HFFc6 (cell line): ENCODE results near the gene CYP3A5. TPM values are rescaled to one million over a fixed set of nuclear protein-coding genes. Genes with fewer than 3 reads are reported as not detected.

Source experiments
- DNase-seq: peaks from one replicate; pipeline ENCODE4 v3.0.0-alpha.2; 2018
- H3K27ac Mint-ChIP-seq: 2 replicates; pipeline ENCODE4 v1.8.0; 2020; ENCODE audit warnings: mild to moderate bottlenecking, mixed read lengths
- H3K27me3 Mint-ChIP-seq: 2 replicates; pipeline ENCODE4 v1.8.0; 2021; ENCODE audit warnings: mild to moderate bottlenecking, moderate library complexity, mixed read lengths; ENCODE audit not compliant: insufficient read depth
- H3K36me3 Mint-ChIP-seq: 2 replicates; pipeline ENCODE4 v1.8.0; 2021; ENCODE audit warnings: low read depth, mixed read lengths
- H3K4me1 Mint-ChIP-seq: 2 replicates; pipeline ENCODE4 v1.8.0; 2020; ENCODE audit warnings: low read depth, mixed read lengths
- H3K4me3 Mint-ChIP-seq: 2 replicates; pipeline ENCODE4 v1.8.0; 2020; ENCODE audit warnings: mild to moderate bottlenecking, moderate library complexity, mixed read lengths
- H3K9me3 Mint-ChIP-seq: 2 replicates; pipeline ENCODE4 v1.8.0; 2020; ENCODE audit warnings: mild to moderate bottlenecking, mixed read lengths
- CTCF ChIP-seq: fragments of 200-600 bp; sonication (generic); IDR thresholded peaks from 2 replicates; pipeline ENCODE4 v1.5.0; 2021; ENCODE audit warnings: antibody characterized with exemption, mild to moderate bottlenecking
- total RNA-seq, 6 experiments: library from RNA; stranded (reverse); fragmentation: NEBNext Ultra II Directional; extraction: Animal tissue kit (Norgen Biotek cat#: 25700); gene quantifications; 2 replicates in 1 of 6; 3 replicates in 5 of 6; pipeline ENCODE4 v1.2.3, GENCODE V29; 2021

Gene CYP3A5
- total RNA-seq, 6 experiments from 2014 or later = 0.30 to 1.8 (median 0.48) TPM

GRCh38 chr7:99674995-99675742 is 4.6 kb downstream of the CYP3A5 start:
- DNase-seq = no peak
- Mint-ChIP-seq H3K36me3 (no peaks in the 10 kb centered on the region), H3K4me1 (peaks cover 25% of the 10 kb centered on the region; the same call in 1 of the 2 replicates), H3K27me3 (peaks cover 1% of the 10 kb centered on the region; the same call in 1 of the 2 replicates), H3K4me3 (no peak overlapping the region), H3K27ac (no peak overlapping the region), H3K9me3 (no peaks in the 10 kb centered on the region)
- TF ChIP-seq CTCF = no peak

GRCh38 chr7:99672573-99672972 is 7.2 kb downstream of the CYP3A5 start:
- Mint-ChIP-seq H3K27me3 (no peaks in the 10 kb centered on the region), H3K9me3 (no peaks in the 10 kb centered on the region), H3K27ac (no peak overlapping the region), H3K4me3 (no peak overlapping the region), H3K4me1 (peaks cover 9% of the 10 kb centered on the region; the same call in 1 of the 2 replicates), H3K36me3 (no peaks in the 10 kb centered on the region)
- DNase-seq = no peak
- TF ChIP-seq CTCF = no peak

GRCh38 chr7:99669782-99670181 is 10.0 kb downstream of the CYP3A5 start:
- H3K27me3 Mint-ChIP-seq = no peaks in the 10 kb centered on the region
- DNase-seq = no peak
- H3K36me3 Mint-ChIP-seq = no peaks in the 10 kb centered on the region
- H3K4me1 Mint-ChIP-seq = no peaks in the 10 kb centered on the region
- no peaks in the 10 kb centered on the region for H3K9me3 Mint-ChIP-seq
- H3K4me3 Mint-ChIP-seq = no peak overlapping the region
- TF ChIP-seq CTCF = no peak
- no peak overlapping the region for H3K27ac Mint-ChIP-seq

- H3K4me3 Mint-ChIP-seq = no peak overlapping the region
Observed at GRCh38 chr7:99668541-99668940, 11.3 kb downstream of the CYP3A5 start.

GRCh38 chr7:99667179-99667578 is 12.6 kb downstream of the CYP3A5 start:
- no peaks in the 10 kb centered on the region for H3K27me3 Mint-ChIP-seq
- no peaks in the 10 kb centered on the region for H3K9me3 Mint-ChIP-seq
- H3K36me3 Mint-ChIP-seq = no peaks in the 10 kb centered on the region
- no peak overlapping the region for H3K4me3 Mint-ChIP-seq
- no peak for DNase-seq
- no peaks in the 10 kb centered on the region; the same call in 1 of the 2 replicates for H3K4me1 Mint-ChIP-seq
- TF ChIP-seq CTCF = no peak
- no peak overlapping the region for H3K27ac Mint-ChIP-seq

More at GRCh38 chr7:99668541-99668940, 11.3 kb downstream of the CYP3A5 start:
- Mint-ChIP-seq H3K27me3 (no peaks in the 10 kb centered on the region), H3K27ac (no peak overlapping the region), H3K36me3 (no peaks in the 10 kb centered on the region), H3K4me1 (no peaks in the 10 kb centered on the region; the same call in 1 of the 2 replicates), H3K9me3 (no peaks in the 10 kb centered on the region)
- no peak for TF ChIP-seq CTCF
- DNase-seq = no peak
